Activated CD4-positive, alpha-beta T cell treated with anti-CD3 and anti-CD28 coated beads, Interleukin-2, amount 10 ng/mL, durations not matched to agents 24 days and 14 days (primary cell): ENCODE results near the gene RPL12. TPM values are rescaled to one million over a fixed set of nuclear protein-coding genes. Genes with fewer than 3 reads are reported as not detected.

Experiments used
- DNase-seq: peaks from one replicate; pipeline ENCODE4 v3.0.0; 2022
- H3K27ac Mint-ChIP-seq: one replicate; pipeline ENCODE4 v1.8.0; 2022; ENCODE audit warnings: mild to moderate bottlenecking, mixed read lengths
- H3K27me3 Mint-ChIP-seq: one replicate; pipeline ENCODE4 v1.8.0; 2022; ENCODE audit warnings: mixed read lengths
- H3K36me3 Mint-ChIP-seq: one replicate; pipeline ENCODE4 v1.8.0; 2022; ENCODE audit warnings: low read depth, mild to moderate bottlenecking, mixed read lengths
- H3K4me1 Mint-ChIP-seq: one replicate; pipeline ENCODE4 v1.8.0; 2021; ENCODE audit warnings: mixed read lengths
- H3K4me3 Mint-ChIP-seq: one replicate; pipeline ENCODE4 v1.8.0; 2022; ENCODE audit warnings: mild to moderate bottlenecking, moderate library complexity, mixed read lengths
- H3K9me3 Mint-ChIP-seq: one replicate; pipeline ENCODE4 v1.8.0; 2021; ENCODE audit warnings: mixed read lengths
- intact Hi-C: fragments of 100-400 bp; cut with micrococcal nuclease; formaldehyde crosslinking; loops from one replicate; pipeline ENCODE4 v1.15.1; 2023
- total RNA-seq: library from RNA; stranded (reverse); gene quantifications from 2 replicates; pipeline ENCODE4 v1.2.3, GENCODE V29; 2022

RPL12 gene
- total RNA-seq, 1 donor from 2014 or later, result 1,245 TPM

DNA sequence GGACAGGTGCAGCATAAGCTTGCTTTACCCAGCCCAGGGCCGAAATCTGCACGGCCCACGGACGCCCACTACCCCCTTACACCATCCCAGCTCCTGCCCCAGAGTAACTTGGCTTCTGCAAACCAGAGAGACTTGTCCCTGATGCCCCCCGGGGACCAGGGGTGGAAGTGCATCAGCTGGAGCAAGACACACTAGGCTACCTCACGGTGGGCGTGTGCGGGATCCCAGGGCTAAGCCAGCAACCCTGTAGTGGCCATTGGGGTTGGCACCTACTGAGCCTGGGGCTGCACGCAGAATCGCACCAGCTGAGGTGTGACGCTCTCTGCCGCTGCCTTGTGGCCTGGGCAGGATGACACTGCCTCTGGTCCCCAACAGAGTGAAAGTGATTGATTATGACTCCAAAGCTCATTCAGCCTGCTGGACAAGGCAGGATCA lies 33.2 kb downstream of the RPL12 start:
- Mint-ChIP-seq H3K4me1 (peaks cover 4% of the 10 kb centered on the region), H3K4me3 (no peak overlapping the region), H3K27ac (no peak overlapping the region), H3K36me3 (no peaks in the 10 kb centered on the region), H3K27me3 (peaks cover 17% of the 10 kb centered on the region), H3K9me3 (no peaks in the 10 kb centered on the region)
- intact Hi-C loops, result loop anchor here (1.0 kb wide), 1 partner anchor 204 kb away; no protein-coding TSS in a partner anchor
- peak; percentile 84 for DNase-seq

DNA sequence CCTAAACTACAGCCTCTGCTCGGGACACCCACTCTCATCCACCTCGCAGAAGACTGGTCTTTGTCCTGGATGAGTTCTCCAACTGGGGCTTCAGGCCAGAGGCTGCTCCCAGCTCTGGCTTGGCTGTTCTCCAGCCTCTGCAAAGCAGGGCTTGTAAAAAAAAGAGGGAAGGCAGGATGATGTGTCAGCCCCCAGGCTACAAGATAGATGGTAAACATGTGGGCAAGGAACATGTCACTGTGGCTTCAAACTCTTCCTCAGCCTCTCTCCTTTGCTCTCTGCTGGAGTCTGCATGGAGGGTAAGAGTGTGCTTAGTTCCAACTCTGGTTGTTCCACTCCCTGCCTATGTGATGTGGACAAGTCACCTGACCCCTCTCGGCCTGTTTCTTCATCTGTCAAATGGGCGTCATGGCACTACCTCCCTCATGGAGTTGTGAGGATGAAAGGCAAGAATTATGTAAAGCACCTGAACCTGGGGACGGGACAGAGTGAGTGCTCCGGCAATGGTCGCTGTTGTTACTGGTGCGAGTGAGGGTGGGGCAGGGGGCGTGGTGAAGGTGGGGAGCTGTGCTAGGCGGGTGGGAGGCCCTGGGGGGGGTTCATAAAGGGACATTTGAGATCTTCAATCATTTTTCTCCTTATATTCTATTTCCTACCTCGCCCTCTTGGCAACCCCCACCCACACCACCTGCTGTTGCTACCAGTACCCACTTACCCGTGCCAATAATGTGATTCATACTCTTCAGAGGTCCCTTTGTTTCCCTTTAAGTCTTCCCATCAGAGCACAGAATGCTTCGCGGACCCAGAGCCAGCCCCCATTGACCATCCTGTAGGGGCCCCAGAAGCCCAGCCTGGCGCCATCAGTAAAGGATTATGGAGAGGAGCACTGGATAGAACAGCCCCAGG lies 33.8 kb downstream of the RPL12 start:
- H3K4me1 Mint-ChIP-seq, result no peaks in the 10 kb centered on the region
- no peaks in the 10 kb centered on the region for H3K36me3 Mint-ChIP-seq
- H3K4me3 Mint-ChIP-seq, result no peak overlapping the region
- no peak for DNase-seq
- peak overlapping the region; percentile 23 for H3K27ac Mint-ChIP-seq
- intact Hi-C loops, result loop anchor here (1.0 kb wide), 1 partner anchor 203 kb away; no protein-coding TSS in a partner anchor
- no peaks in the 10 kb centered on the region for H3K9me3 Mint-ChIP-seq
- H3K27me3 Mint-ChIP-seq, result peaks cover 17% of the 10 kb centered on the region

DNA sequence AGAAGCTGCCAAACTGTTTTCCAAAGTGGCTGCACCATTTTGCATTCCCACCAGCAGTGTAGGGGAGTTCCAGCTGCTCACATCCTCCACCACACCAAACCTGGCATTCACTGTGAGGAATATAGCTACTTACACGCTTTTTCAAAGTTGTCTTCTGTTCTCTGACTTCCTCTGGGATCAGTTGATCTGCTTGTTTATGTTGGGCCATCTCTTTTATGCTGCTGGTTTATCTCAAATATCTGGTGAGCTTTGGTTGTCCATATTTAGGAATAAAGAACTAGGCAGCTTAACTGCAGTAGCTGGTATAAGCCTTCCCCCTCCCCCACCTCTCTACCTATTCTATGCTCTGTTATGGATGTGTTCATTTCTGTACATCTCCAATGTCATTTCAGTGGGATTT lies 35.5 kb downstream of the RPL12 start:
- no peak overlapping the region for H3K27ac Mint-ChIP-seq
- H3K4me3 Mint-ChIP-seq, result no peak overlapping the region
- H3K27me3 Mint-ChIP-seq, result peaks cover 26% of the 10 kb centered on the region
- no peak for DNase-seq
- no peaks in the 10 kb centered on the region for H3K9me3 Mint-ChIP-seq
- H3K4me1 Mint-ChIP-seq, result no peaks in the 10 kb centered on the region
- intact Hi-C loops, result no loop called here
- no peaks in the 10 kb centered on the region for H3K36me3 Mint-ChIP-seq

DNA sequence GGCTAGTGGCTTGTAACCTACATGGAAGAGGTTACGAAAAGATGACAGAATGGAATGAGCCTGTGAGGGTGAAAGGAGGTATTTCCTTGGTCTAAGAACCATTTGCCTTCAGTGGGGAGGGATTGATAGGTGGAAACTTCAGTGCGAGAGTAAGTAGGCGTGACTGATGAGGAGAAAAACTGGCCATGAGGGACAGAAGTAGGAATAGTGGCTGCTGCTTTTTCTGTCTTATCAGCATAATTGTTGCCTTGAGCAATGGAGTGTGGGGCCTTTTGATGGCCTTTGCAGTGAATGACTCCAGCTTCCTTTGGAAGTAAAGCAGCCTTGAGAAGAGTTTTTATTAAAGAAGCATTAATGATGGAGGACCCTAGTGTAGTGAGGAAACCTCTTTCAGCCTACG lies 36.1 kb downstream of the RPL12 start:
- Mint-ChIP-seq H3K36me3 (no peaks in the 10 kb centered on the region), H3K4me3 (no peak overlapping the region), H3K27me3 (peaks cover 26% of the 10 kb centered on the region), H3K4me1 (no peaks in the 10 kb centered on the region), H3K27ac (no peak overlapping the region), H3K9me3 (no peaks in the 10 kb centered on the region)
- intact Hi-C loops, result no loop called here
- DNase-seq, result no peak

DNA sequence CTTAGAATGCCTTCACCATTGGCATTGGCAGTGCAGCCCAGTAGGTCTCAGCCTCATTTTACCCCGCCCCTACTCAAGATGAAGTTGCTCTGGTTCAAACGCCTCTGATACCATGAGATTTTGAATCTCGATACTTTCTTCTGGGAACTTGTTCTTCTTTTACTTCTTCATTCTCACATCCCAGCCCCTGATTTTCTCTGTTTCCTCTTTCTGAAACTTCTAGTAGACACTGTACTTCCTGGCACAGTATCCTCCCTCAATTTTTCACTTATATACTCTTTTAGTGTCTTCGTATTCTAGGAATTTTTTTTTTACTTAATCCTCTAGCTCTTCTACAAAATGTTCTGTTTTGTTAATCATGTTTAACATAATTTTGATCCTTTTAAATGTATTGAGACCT lies 40.1 kb downstream of the RPL12 start:
- no peak overlapping the region for H3K27ac Mint-ChIP-seq
- H3K4me1 Mint-ChIP-seq, result no peaks in the 10 kb centered on the region
- H3K27me3 Mint-ChIP-seq, result peaks cover 33% of the 10 kb centered on the region
- H3K9me3 Mint-ChIP-seq, result no peaks in the 10 kb centered on the region
- no peak for DNase-seq
- no peak overlapping the region for H3K4me3 Mint-ChIP-seq
- H3K36me3 Mint-ChIP-seq, result no peaks in the 10 kb centered on the region
- intact Hi-C loops, result no loop called here

DNA sequence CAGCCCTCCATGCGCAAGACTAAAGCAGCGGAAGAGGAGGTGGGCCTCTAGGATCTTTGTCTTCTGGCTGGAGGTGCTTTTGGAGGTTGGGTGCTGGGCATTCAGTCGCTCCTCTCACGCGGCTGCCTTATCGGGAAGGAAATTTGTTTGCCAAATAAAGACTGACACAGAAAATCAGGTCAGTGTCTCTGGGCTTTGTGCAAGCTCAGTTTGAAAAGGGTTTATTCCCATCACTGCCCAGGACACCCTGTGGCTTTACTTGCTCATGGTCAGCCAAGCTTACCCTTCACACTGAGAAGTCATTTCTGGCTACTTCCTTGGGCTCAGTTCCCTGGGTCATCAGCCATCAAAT lies 43.7 kb downstream of the RPL12 start:
- H3K4me1 Mint-ChIP-seq, result no peaks in the 10 kb centered on the region
- intact Hi-C loops, result no loop called here
- H3K27me3 Mint-ChIP-seq, result peaks cover 19% of the 10 kb centered on the region
- H3K9me3 Mint-ChIP-seq, result no peaks in the 10 kb centered on the region
- DNase-seq, result no peak
- no peak overlapping the region for H3K4me3 Mint-ChIP-seq
- no peaks in the 10 kb centered on the region for H3K36me3 Mint-ChIP-seq
- no peak overlapping the region for H3K27ac Mint-ChIP-seq

DNA sequence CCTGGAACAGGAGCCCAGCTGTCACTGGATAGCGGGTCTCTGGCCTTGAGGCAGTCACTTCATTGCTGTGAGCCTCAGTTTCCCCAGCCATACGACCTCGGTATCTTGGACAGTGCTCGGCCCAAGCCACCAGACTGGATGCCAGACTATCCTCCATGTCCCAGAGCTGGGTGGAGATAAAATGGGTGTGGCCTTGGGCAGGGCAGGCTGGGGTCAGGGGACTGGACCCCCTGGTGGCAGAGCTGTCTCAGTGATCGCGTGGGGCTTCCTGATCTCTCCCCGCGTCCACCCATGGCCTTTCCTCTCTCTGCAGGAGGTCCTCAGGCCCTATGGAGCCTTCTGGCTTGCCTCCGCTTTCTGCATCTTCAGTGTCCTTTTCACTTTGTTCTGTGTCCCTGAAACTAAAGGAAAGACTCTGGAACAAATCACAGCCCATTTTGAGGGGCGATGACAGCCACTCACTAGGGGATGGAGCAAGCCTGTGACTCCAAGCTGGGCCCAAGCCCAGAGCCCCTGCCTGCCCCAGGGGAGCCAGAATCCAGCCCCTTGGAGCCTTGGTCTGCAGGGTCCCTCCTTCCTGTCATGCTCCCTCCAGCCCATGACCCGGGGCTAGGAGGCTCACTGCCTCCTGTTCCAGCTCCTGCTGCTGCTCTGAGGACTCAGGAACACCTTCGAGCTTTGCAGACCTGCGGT lies 44.3 kb downstream of the RPL12 start:
- intact Hi-C loops, result no loop called here
- Mint-ChIP-seq H3K27ac (no peak overlapping the region), H3K27me3 (peaks cover 20% of the 10 kb centered on the region), H3K9me3 (no peaks in the 10 kb centered on the region), H3K36me3 (no peaks in the 10 kb centered on the region), H3K4me1 (no peaks in the 10 kb centered on the region), H3K4me3 (no peak overlapping the region)
- no peak for DNase-seq

DNA sequence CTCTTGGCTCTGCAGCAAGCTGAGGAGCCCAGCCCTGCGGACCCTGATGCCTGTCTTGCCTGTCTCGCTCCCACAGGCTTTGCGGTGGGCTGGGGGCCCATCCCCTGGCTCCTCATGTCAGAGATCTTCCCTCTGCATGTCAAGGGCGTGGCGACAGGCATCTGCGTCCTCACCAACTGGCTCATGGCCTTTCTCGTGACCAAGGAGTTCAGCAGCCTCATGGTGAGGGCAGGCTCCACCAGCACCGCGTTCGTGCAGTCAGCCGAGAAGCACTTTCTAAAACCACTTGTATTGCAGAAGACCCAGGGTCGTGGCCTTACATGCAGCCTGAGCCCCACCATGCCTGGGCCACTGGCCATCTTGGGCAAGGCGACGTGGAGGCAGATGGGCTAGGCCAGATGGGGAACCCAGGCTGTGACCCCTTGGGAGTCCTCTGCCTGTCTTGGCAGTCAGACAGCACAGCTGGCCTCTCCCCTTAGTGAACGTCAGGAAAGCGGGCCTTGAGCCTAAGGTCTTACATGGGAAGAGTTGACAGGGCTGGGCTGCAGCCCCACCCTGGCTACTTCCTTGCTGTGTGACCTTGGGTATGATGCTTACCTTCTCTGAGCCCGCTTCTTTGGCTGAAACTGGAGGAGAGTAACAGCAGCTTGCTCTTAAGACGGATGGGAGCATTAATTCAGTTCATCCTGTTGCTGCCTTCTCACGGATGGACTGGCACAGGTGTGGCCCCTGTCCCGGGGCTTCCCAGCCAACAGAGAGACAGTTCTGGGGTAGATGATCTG lies 45.7 kb downstream of the RPL12 start:
- DNase-seq, result no peak
- intact Hi-C loops, result no loop called here
- Mint-ChIP-seq H3K9me3 (no peaks in the 10 kb centered on the region), H3K27ac (no peak overlapping the region), H3K4me3 (no peak overlapping the region), H3K27me3 (peaks cover 19% of the 10 kb centered on the region), H3K4me1 (no peaks in the 10 kb centered on the region), H3K36me3 (no peaks in the 10 kb centered on the region)

DNA sequence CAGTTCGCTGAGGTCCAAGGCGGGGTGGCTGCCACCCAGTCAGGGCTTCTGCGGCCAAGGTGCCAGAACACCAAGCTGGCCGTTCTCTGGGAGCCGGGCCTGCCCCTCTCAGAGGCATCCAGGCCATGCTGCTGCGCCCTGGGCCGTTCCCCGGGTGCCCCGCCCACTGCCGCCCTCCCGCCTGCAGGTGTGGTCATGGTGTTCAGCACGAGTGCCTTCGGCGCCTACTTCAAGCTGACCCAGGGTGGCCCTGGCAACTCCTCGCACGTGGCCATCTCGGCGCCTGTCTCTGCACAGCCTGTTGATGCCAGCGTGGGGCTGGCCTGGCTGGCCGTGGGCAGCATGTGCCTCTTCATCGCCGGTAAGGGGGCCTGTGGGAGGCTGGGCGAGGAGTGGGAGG lies 46.6 kb downstream of the RPL12 start:
- Mint-ChIP-seq H3K27ac (no peak overlapping the region), H3K9me3 (no peaks in the 10 kb centered on the region), H3K4me1 (no peaks in the 10 kb centered on the region), H3K36me3 (no peaks in the 10 kb centered on the region), H3K27me3 (peaks cover 21% of the 10 kb centered on the region), H3K4me3 (no peak overlapping the region)
- no peak for DNase-seq
- intact Hi-C loops, result no loop called here

DNA sequence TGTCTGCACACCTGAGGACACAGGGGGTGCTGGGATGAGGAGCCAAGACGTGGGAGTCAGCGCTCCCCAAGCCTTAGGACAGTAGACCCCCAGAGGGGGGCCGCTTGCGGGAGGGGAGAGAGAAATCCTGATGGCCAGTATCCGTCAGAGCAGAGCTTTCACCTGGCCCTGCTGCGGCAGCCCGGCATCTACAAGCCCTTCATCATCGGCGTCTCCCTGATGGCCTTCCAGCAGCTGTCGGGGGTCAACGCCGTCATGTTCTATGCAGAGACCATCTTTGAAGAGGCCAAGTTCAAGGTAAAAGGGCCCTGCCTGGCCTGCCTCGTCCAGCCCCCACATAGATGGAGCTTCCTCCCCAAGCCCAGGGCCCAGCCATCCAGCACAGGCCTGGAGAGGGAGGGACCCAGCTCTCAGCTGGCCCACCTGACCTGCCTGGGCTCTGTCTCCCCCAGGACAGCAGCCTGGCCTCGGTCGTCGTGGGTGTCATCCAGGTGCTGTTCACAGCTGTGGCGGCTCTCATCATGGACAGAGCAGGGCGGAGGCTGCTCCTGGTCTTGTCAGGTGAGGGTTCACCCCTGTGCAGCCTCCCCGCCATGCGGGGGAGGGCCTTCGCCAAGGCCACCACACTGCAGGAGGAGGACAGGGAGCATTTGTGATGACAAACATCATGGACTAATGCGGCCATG lies 47.6 kb downstream of the RPL12 start:
- intact Hi-C loops, result no loop called here
- no peaks in the 10 kb centered on the region for H3K9me3 Mint-ChIP-seq
- H3K27ac Mint-ChIP-seq, result no peak overlapping the region
- no peaks in the 10 kb centered on the region for H3K4me1 Mint-ChIP-seq
- DNase-seq, result no peak
- H3K27me3 Mint-ChIP-seq, result peaks cover 29% of the 10 kb centered on the region
- H3K36me3 Mint-ChIP-seq, result no peaks in the 10 kb centered on the region
- no peak overlapping the region for H3K4me3 Mint-ChIP-seq

DNA sequence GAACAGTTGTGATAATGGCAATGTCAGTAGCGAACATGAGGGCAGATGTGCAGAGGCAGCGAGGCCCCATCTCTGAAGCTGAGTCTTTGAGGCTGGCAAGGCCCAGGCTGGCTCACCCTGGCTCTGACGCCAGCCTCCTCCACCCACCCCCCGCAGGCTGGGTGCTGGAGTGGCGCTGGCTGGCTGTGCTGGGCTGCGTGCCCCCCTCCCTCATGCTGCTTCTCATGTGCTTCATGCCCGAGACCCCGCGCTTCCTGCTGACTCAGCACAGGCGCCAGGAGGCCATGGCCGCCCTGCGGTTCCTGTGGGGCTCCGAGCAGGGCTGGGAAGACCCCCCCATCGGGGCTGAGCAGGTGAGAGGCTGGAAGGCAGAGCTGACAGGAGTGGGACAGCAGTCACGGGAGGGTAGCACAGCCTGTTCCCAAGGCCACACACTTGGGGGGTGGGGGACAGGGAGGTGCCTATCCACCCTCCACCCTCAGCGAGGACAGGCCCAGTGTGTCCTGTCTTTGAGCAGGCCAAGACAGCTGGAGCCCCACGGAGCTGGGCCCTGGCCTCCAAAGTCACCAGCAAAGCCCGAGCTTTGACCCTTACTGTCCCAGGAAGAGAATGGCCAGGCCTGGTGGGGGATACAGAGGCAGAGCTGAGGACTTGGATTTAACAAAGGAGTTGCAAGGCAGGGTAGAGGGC lies 48.7 kb downstream of the RPL12 start:
- Mint-ChIP-seq H3K4me1 (peaks cover 2% of the 10 kb centered on the region), H3K27me3 (peaks cover 34% of the 10 kb centered on the region), H3K9me3 (no peaks in the 10 kb centered on the region), H3K27ac (no peak overlapping the region), H3K4me3 (no peak overlapping the region), H3K36me3 (no peaks in the 10 kb centered on the region)
- intact Hi-C loops, result no loop called here
- DNase-seq, result no peak

DNA sequence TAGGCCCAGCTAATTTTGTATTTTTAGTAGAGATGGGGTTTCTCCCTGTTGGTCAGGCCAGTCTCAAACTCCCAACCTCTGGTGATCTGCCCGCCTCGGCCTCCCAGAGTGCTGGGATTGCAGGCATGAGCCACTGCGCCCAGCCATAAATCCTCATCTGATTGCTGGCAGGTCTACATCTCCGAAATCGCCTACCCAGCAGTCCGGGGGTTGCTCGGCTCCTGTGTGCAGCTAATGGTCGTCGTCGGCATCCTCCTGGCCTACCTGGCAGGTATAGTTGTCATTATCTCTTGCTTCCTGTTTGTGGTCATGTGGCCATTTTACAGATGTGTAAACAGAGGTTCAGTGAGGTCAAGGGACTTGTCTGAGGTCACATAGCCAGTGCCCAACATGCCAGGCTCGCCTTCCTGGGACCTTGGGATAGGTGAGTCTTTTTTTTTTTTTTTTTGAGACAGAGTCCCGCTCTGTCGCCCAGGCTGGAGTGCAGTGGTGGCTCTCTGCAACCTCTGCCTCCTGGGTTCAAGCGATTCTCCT lies 51.4 kb downstream of the RPL12 start:
- intact Hi-C loops, result loop anchor here (5.0 kb wide), 1 partner anchor 88 kb away; no protein-coding TSS in a partner anchor
- no peaks in the 10 kb centered on the region for H3K36me3 Mint-ChIP-seq
- H3K27ac Mint-ChIP-seq, result no peak overlapping the region
- no peak overlapping the region for H3K4me3 Mint-ChIP-seq
- H3K9me3 Mint-ChIP-seq, result no peaks in the 10 kb centered on the region
- DNase-seq, result no peak
- peaks cover 10% of the 10 kb centered on the region for H3K4me1 Mint-ChIP-seq
- H3K27me3 Mint-ChIP-seq, result peaks cover 44% of the 10 kb centered on the region
